ENCODE results near the gene GATAD2A. TPM values are rescaled to one million over a fixed set of nuclear protein-coding genes. Genes with fewer than 3 reads are reported as not detected.

The GATAD2A gene
- total RNA-seq, 2 donors from 2014 or later, result 41.7 to 138 TPM

DNA sequence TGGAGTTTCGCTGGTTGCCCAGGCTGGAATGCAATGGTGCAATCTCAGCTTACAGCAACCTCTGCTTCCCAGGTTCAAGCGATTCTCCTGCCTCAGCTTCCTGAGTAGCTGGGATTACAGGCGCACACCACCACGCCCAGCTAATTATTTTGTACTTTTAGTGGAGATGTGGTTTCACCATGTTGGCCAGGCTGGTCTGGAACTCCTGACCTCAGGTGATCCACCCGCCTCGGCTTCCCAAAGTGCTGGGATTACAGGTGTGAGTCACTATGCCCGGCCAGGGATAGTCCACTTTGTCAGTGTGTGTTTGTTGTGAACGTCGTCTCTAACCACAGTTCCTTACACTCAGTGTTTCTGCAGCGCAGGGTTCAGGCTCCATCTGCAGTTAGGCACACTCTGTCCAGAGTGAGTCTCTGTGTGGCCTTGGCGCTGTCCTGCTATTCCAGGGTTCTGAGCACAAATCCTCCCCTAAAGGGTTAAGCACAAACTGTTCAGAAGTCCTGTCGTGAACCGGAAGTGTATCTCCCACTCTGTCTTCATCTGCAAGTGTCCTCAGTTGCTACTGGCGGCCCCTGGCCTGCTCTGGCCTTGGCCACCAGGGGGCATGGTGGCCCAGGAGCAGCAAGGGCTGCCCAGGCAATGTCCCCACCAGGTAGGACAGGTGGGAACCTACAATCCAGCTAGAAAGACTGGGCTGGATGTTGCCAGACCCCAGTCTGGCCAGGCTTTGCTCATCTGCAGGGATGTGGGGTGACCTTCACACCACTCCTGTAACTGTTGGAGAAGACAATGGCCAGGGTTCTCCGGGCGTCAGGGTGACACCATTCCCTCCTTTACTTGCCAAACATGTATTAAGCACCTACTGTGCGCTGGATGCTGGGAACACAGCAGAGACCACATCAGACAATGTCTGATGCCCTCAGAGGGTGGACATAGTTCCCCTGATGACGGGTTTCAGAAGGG lies 38.8 kb upstream of the GATAD2A start:
- Histone ChIP-seq H3K9me3 (no peaks in the 10 kb centered on the region), H3K27me3 (replicated peaks; ENCODE audit: insufficient read depth) (no peaks in the 10 kb centered on the region), H3K4me1 (replicated peaks) (no peaks in the 10 kb centered on the region), H3K36me3 (no peaks in the 10 kb centered on the region), H3K27ac (no peak overlapping the region), H3K4me3 (no peak overlapping the region)
- peak; percentile 62 for DNase-seq (ENCODE audit: low spot score)
- WGBS, result 51% methylated on average over 18 of the region's 18 CpGs
- intact Hi-C loops (cut with DNase I), result loop anchor here (1.0 kb wide), 1 partner anchor 124 kb away; no protein-coding TSS in a partner anchor
- TF ChIP-seq POLR2A (IDR thresholded peaks at IDR 0.05) (no peak), POLR2AphosphoS5 (IDR thresholded peaks at IDR 0.05) (peak; percentile 65), CTCF (IDR thresholded peaks at IDR 0.05) (peak; percentile 89 to 98 (median 96))

DNA sequence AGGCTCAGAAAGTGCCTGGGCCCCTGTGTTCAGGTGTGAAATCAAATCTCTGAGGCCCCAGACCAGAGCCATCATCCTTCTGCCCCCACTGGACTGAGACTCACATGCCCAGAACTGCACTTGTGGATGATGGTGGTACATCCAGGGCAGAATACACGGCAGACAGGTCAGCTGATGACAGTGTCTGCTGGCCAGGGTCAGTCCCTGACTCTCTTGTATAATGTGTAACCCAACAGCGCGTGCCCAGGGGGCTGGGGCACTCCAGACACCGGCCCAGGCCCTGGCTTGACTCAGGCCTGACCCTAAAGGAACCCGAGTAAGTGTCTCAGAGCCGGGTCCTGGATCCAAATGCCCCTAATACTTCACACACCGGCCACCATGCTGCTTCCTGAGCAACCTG lies 37.4 kb upstream of the GATAD2A start:
- Histone ChIP-seq H3K4me3 (no peak overlapping the region), H3K4me1 (replicated peaks) (no peaks in the 10 kb centered on the region), H3K27ac (no peak overlapping the region), H3K36me3 (no peaks in the 10 kb centered on the region), H3K9me3 (no peaks in the 10 kb centered on the region), H3K27me3 (replicated peaks; ENCODE audit: insufficient read depth) (no peaks in the 10 kb centered on the region)
- DNase-seq (ENCODE audit: low spot score), result no peak
- TF ChIP-seq CTCF (IDR thresholded peaks at IDR 0.05), result no peak
- intact Hi-C loops (cut with DNase I), result no loop called here
- 91% methylated on average over 6 of the region's 7 CpGs for WGBS

GRCh38 chr19:19371059-19371458 lies 34.4 kb upstream of the GATAD2A start:
- Histone ChIP-seq H3K9me3 (no peaks in the 10 kb centered on the region), H3K27me3 (replicated peaks; ENCODE audit: insufficient read depth) (no peaks in the 10 kb centered on the region), H3K4me3 (no peak overlapping the region), H3K36me3 (no peaks in the 10 kb centered on the region), H3K4me1 (replicated peaks) (no peaks in the 10 kb centered on the region), H3K27ac (no peak overlapping the region)
- intact Hi-C loops (cut with DNase I), result no loop called here
- TF ChIP-seq POLR2AphosphoS5 (IDR thresholded peaks at IDR 0.05) (no peak), CTCF (IDR thresholded peaks at IDR 0.05) (no peak), POLR2A (IDR thresholded peaks at IDR 0.05) (no peak)
- DNase-seq (ENCODE audit: low spot score), result no peak
- WGBS, result 68% methylated on average over 8 of the region's 8 CpGs

GRCh38 chr19:19372656-19373416 lies 32.6 kb upstream of the GATAD2A start:
- intact Hi-C loops (cut with DNase I), result no loop called here

More at GRCh38 chr19:19372656-19373416, 32.6 kb upstream of the GATAD2A start:
- TF ChIP-seq CTCF (IDR thresholded peaks at IDR 0.05) (no peak), POLR2AphosphoS5 (IDR thresholded peaks at IDR 0.05) (peak; percentile 36)
- H3K4me3 ChIP-seq, result no peak overlapping the region
- H3K27me3 ChIP-seq (replicated peaks; ENCODE audit: insufficient read depth), result no peaks in the 10 kb centered on the region
- H3K9me3 ChIP-seq, result no peaks in the 10 kb centered on the region
- peaks cover under 1% of the 10 kb centered on the region for H3K4me1 ChIP-seq (replicated peaks)
- no peak for DNase-seq (ENCODE audit: low spot score)
- 71% methylated on average over 8 of the region's 8 CpGs for WGBS
- H3K27ac ChIP-seq, result peak overlapping the region in 1 of 2 donors; percentile 39
- H3K36me3 ChIP-seq, result no peaks in the 10 kb centered on the region

All from prostate gland (tissue), 2 donors.